Measurements from ENCODE around the gene TBC1D24.
"Not testable (repeated sequence)": the region's sequence is repeated elsewhere in the genome, so short reads cannot be mapped to it uniquely, and the experiment has no call there.

TBC1D24 gene

GRCh38 chr16:2532494-2533141 lies 57.7 kb downstream of the TBC1D24 start:
- DNase-seq (ENCODE audit: low read depth) = peak; percentile 39

GRCh38 chr16:2533142-2533755 lies 58.3 kb downstream of the TBC1D24 start:
- DNase-seq (ENCODE audit: low read depth) = not testable (repeated sequence)

GRCh38 chr16:2533912-2534311 lies 59.0 kb downstream of the TBC1D24 start:
- DNase-seq (ENCODE audit: low read depth) = no peak

- not testable (repeated sequence) for DNase-seq (ENCODE audit: low read depth)
Measured at GRCh38 chr16:2534335-2534734, 59.4 kb downstream of the TBC1D24 start.

GRCh38 chr16:2535625-2536013 lies 60.7 kb downstream of the TBC1D24 start:
- DNase-seq (ENCODE audit: low read depth) = no peak

- DNase-seq (ENCODE audit: low read depth) = peak; percentile 88
Measured at GRCh38 chr16:2537451-2538379, 62.8 kb downstream of the TBC1D24 start, which contains the start of gene PDPK1. TSS of gene PDPK1 (plus strand) at chr16:2538021. CDS start at chr16:2538113, 92 bp downstream.

- DNase-seq (ENCODE audit: low read depth) = not testable (repeated sequence)
Measured at GRCh38 chr16:2539192-2539844, 64.4 kb downstream of the TBC1D24 start.

GRCh38 chr16:2539845-2540458 lies 65.0 kb downstream of the TBC1D24 start:
- not testable (repeated sequence) for DNase-seq (ENCODE audit: low read depth)

GRCh38 chr16:2540912-2541311 lies 66.0 kb downstream of the TBC1D24 start:
- not testable (repeated sequence) for DNase-seq (ENCODE audit: low read depth)

GRCh38 chr16:2541409-2541808 lies 66.5 kb downstream of the TBC1D24 start:
- DNase-seq (ENCODE audit: low read depth) = not testable (repeated sequence)

- not testable (repeated sequence) for DNase-seq (ENCODE audit: low read depth)
Measured at GRCh38 chr16:2543771-2544170, 68.8 kb downstream of the TBC1D24 start.

GRCh38 chr16:2550283-2550878 lies 75.5 kb downstream of the TBC1D24 start:
- DNase-seq (ENCODE audit: low read depth) = not testable (repeated sequence)

GRCh38 chr16:2551420-2551889 lies 76.5 kb downstream of the TBC1D24 start:
- DNase-seq (ENCODE audit: low read depth) = not testable (repeated sequence)

GRCh38 chr16:2554709-2555425 lies 79.9 kb downstream of the TBC1D24 start:
- not testable (repeated sequence) for DNase-seq (ENCODE audit: low read depth)

Measured in stimulated activated CD8-positive, alpha-beta memory T cell treated with anti-CD3 and anti-CD28 coated beads, Interleukin-4, amount 100 ng/mL, for 24 hours (primary cell).